HepG2 (cell line): ENCODE data around the gene GMFB. TPM values are rescaled to one million over a fixed set of nuclear protein-coding genes. Genes with fewer than 3 reads are reported as not detected.

Experiments used
- AKAP8 ChIP-seq: sonication (generic); formaldehyde crosslinking; IDR thresholded peaks from 2 replicates; pipeline ENCODE4 v1.5.1; 2020; ENCODE audit warnings: mild to moderate bottlenecking, missing genetic modification reagents
- CBX5 ChIP-seq: sonication (generic); formaldehyde crosslinking; IDR thresholded peaks from 2 replicates; pipeline ENCODE4 v1.4.0; 2020; ENCODE audit warnings: missing genetic modification reagents, borderline replicate concordance
- DZIP1 ChIP-seq: sonication (generic); formaldehyde crosslinking; IDR thresholded peaks from 2 replicates; pipeline ENCODE4 v1.5.0; 2020; ENCODE audit warnings: mild to moderate bottlenecking, missing genetic modification reagents
- ERF ChIP-seq: IDR thresholded peaks from 2 replicates; pipeline ENCODE4 v1.6.1; 2018; ENCODE audit warnings: missing biosample characterization, missing genetic modification reagents
- HDAC6 ChIP-seq: fragments of 200-600 bp; sonication (generic); IDR thresholded peaks from 2 replicates; pipeline ENCODE4 v1.7.0; 2017; ENCODE audit warnings: mild to moderate bottlenecking, antibody characterized with exemption, low read length, low read depth
- HMG20B ChIP-seq: conservative IDR thresholded peaks from 2 replicates; pipeline ENCODE4 v1.6.1; 2016; ENCODE audit warnings: missing genetic modification reagents, missing compliant biosample characterization
- KDM6A ChIP-seq: IDR thresholded peaks from 2 replicates; pipeline ENCODE4 v1.6.1; 2016; ENCODE audit warnings: low read depth
- NFYC ChIP-seq: IDR thresholded peaks from 2 replicates; pipeline ENCODE4 v1.6.1; 2016; ENCODE audit warnings: missing genetic modification reagents, missing compliant biosample characterization
- PAX8 ChIP-seq: sonication (generic); formaldehyde crosslinking; IDR thresholded peaks from 2 replicates; pipeline ENCODE4 v1.8.0; 2022; ENCODE audit warnings: mild to moderate bottlenecking, missing genetic modification reagents, borderline replicate concordance
- RFXANK ChIP-seq: IDR thresholded peaks from 2 replicates; pipeline ENCODE4 v1.6.1; 2016
- SMAD9 ChIP-seq: sonication (generic); formaldehyde crosslinking; IDR thresholded peaks from 2 replicates; pipeline ENCODE4 v1.5.1; 2020; ENCODE audit warnings: mild to moderate bottlenecking, missing genetic modification reagents
- TCF7 ChIP-seq: sonication (generic); IDR thresholded peaks from 2 replicates; pipeline ENCODE4 v1.6.1; 2016; ENCODE audit warnings: antibody characterized with exemption, low read depth
- ZNF550 ChIP-seq: sonication (generic); formaldehyde crosslinking; IDR thresholded peaks from 2 replicates; pipeline ENCODE4 v1.4.0; 2020; ENCODE audit warnings: mild to moderate bottlenecking, missing genetic modification reagents, borderline replicate concordance
- ZNF800 ChIP-seq: sonication (generic); formaldehyde crosslinking; IDR thresholded peaks from 2 replicates; pipeline ENCODE4 v1.4.0; 2020; ENCODE audit warnings: missing genetic modification reagents
- polyA plus RNA-seq, 8 experiments: library from polyadenylated mRNA; depleted of rRNA in 3 of 8; stranded (reverse) in 7 of 8; unstranded in 1 of 8; fragments of >200 nt; fragmentation: Illumina TruSeq in 4 of 8; extraction: Trizol in 4 of 8; gene quantifications; 2 replicates each; pipeline versions ENCODE4 v1.2.1 to v1.2.3, GENCODE V29; 2011 to 2016; ENCODE audit warnings: low read depth in 4 of 8, missing spikeins in 1 of 8, mixed read lengths in 1 of 8; ENCODE audit not compliant: insufficient read depth in 1 of 8
- total RNA-seq, 5 experiments: library from RNA; depleted of rRNA; stranded (reverse); fragments of >200 nt; fragmentation: Illumina TruSeq; extraction: Trizol; gene quantifications; 2 replicates each; pipeline ENCODE4 v1.2.3, GENCODE V29; 2016; ENCODE audit warnings: low read depth in 1 of 5
- TF ChIP-seq, protein P1 (sequence below): sonication (generic); formaldehyde crosslinking; IDR thresholded peaks from 2 replicates; pipeline ENCODE4 v1.9.0; 2021; ENCODE audit warnings: missing genetic modification reagents, mild to moderate bottlenecking, borderline replicate concordance
- TF ChIP-seq, protein P2 (sequence below): sonication (generic); formaldehyde crosslinking; IDR thresholded peaks from 2 replicates; pipeline ENCODE4 v1.5.0; 2020; ENCODE audit warnings: mild to moderate bottlenecking, missing genetic modification reagents, borderline replicate concordance

Gene GMFB
- total and polyA plus RNA-seq, 2 of the 13 experiments (the other 11 are each of a cell fraction or from before 2014, with no cell fraction given) = 17.3 to 68.2 TPM

- TF ChIP-seq HDAC6 = no peak
- no peak for TF ChIP-seq CBX5 (CRISPR knock-in tag)
- no peak for TF ChIP-seq TCF7
- TF ChIP-seq RFXANK = no peak
- TF ChIP-seq SMAD9 = no peak
- peak; percentile 78 for TF ChIP-seq ERF
- TF ChIP-seq DZIP1 (CRISPR knock-in tag) = no peak; the same call in 1 of the 2 replicates
- no peak for TF ChIP-seq HMG20B (CRISPR knock-in tag)
- no peak for TF ChIP-seq AKAP8 (CRISPR knock-in tag)
- peak; percentile 73 for TF ChIP-seq NFYC
- no peak; the same call in 1 of the 2 replicates for TF ChIP-seq ZNF550
- no peak for TF ChIP-seq ZNF800 (CRISPR knock-in tag)
- TF ChIP-seq PAX8 (CRISPR knock-in tag) = no peak
- TF ChIP-seq, protein P1, sequence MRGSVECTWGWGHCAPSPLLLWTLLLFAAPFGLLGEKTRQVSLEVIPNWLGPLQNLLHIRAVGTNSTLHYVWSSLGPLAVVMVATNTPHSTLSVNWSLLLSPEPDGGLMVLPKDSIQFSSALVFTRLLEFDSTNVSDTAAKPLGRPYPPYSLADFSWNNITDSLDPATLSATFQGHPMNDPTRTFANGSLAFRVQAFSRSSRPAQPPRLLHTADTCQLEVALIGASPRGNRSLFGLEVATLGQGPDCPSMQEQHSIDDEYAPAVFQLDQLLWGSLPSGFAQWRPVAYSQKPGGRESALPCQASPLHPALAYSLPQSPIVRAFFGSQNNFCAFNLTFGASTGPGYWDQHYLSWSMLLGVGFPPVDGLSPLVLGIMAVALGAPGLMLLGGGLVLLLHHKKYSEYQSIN = no peak
- no peak for TF ChIP-seq KDM6A
- TF ChIP-seq, protein P2, sequence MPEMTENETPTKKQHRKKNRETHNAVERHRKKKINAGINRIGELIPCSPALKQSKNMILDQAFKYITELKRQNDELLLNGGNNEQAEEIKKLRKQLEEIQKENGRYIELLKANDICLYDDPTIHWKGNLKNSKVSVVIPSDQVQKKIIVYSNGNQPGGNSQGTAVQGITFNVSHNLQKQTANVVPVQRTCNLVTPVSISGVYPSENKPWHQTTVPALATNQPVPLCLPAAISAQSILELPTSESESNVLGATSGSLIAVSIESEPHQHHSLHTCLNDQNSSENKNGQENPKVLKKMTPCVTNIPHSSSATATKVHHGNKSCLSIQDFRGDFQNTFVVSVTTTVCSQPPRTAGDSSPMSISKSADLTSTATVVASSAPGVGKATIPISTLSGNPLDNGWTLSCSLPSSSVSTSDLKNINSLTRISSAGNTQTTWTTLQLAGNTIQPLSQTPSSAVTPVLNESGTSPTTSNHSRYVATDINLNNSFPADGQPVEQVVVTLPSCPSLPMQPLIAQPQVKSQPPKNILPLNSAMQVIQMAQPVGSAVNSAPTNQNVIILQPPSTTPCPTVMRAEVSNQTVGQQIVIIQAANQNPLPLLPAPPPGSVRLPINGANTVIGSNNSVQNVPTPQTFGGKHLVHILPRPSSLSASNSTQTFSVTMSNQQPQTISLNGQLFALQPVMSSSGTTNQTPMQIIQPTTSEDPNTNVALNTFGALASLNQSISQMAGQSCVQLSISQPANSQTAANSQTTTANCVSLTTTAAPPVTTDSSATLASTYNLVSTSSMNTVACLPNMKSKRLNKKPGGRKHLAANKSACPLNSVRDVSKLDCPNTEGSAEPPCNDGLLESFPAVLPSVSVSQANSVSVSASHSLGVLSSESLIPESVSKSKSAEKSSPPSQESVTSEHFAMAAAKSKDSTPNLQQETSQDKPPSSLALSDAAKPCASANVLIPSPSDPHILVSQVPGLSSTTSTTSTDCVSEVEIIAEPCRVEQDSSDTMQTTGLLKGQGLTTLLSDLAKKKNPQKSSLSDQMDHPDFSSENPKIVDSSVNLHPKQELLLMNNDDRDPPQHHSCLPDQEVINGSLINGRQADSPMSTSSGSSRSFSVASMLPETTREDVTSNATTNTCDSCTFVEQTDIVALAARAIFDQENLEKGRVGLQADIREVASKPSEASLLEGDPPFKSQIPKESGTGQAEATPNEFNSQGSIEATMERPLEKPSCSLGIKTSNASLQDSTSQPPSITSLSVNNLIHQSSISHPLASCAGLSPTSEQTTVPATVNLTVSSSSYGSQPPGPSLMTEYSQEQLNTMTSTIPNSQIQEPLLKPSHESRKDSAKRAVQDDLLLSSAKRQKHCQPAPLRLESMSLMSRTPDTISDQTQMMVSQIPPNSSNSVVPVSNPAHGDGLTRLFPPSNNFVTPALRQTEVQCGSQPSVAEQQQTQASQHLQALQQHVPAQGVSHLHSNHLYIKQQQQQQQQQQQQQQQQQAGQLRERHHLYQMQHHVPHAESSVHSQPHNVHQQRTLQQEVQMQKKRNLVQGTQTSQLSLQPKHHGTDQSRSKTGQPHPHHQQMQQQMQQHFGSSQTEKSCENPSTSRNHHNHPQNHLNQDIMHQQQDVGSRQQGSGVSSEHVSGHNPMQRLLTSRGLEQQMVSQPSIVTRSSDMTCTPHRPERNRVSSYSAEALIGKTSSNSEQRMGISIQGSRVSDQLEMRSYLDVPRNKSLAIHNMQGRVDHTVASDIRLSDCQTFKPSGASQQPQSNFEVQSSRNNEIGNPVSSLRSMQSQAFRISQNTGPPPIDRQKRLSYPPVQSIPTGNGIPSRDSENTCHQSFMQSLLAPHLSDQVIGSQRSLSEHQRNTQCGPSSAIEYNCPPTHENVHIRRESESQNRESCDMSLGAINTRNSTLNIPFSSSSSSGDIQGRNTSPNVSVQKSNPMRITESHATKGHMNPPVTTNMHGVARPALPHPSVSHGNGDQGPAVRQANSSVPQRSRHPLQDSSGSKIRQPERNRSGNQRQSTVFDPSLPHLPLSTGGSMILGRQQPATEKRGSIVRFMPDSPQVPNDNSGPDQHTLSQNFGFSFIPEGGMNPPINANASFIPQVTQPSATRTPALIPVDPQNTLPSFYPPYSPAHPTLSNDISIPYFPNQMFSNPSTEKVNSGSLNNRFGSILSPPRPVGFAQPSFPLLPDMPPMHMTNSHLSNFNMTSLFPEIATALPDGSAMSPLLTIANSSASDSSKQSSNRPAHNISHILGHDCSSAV = no peak
Observed at GRCh38 chr14:54488646-54489317, at the start of gene GMFB (continued).
